ENCODE data around the gene IGFBP4.

- no peak for TF ChIP-seq JUND (IDR thresholded peaks at IDR 0.05)
- TF ChIP-seq CHD2 (IDR thresholded peaks at IDR 0.05; ENCODE audit: low read length, partially characterized antibody), result no peak
- TF ChIP-seq RAD21 (IDR thresholded peaks at IDR 0.05; ENCODE audit: low read length), result no peak
These were observed 39.2 kb upstream of the IGFBP4 start for GRCh38 chr17:40404003-40404402.
